ENCODE results near the gene SRCIN1.

- no peak for TF ChIP-seq GATA2 (IDR thresholded peaks at IDR 0.05; ENCODE audit: low read depth, low read length)
- no peak for TF ChIP-seq GATA3 (IDR thresholded peaks at IDR 0.05; ENCODE audit: low read depth, low read length)
Observed at GRCh38 chr17:38603786-38604478, 1.8 kb downstream of the SRCIN1 start.

Measured in SH-SY5Y (cell line).